Stimulated activated memory B cell treated with anti-CD40 and anti-IgM and Interleukin-4, amounts not matched to agents 10 μg/mL and 1 μg/mL and 100 μg/mL, for 72 hours (primary cell): ENCODE data around the gene CFAP45.
"Not testable (repeated sequence)": the region's sequence is repeated elsewhere in the genome, so short reads cannot be mapped to it uniquely, and the experiment has no call there.

Experiments
- ATAC-seq: fragments of 150-1000 bp; cut with Tn5 transposase; 2 replicates; pipeline ENCODE4 v1.10.0; 2021
- H3K27ac Mint-ChIP-seq: one replicate; pipeline ENCODE4 v1.8.0; 2022; ENCODE audit warnings: mild to moderate bottlenecking, mixed read lengths
- H3K27me3 Mint-ChIP-seq: one replicate; pipeline ENCODE4 v1.8.0; 2022; ENCODE audit warnings: mixed read lengths
- H3K36me3 Mint-ChIP-seq: one replicate; pipeline ENCODE4 v1.8.0; 2022; ENCODE audit warnings: mixed read lengths
- H3K4me1 Mint-ChIP-seq: one replicate; pipeline ENCODE4 v1.8.0; 2022; ENCODE audit warnings: mixed read lengths
- H3K4me3 Mint-ChIP-seq: one replicate; pipeline ENCODE4 v1.8.0; 2022; ENCODE audit warnings: mild to moderate bottlenecking, moderate library complexity, mixed read lengths
- H3K9me3 Mint-ChIP-seq: one replicate; pipeline ENCODE4 v1.8.0; 2022; ENCODE audit warnings: mixed read lengths

Gene CFAP45

DNA sequence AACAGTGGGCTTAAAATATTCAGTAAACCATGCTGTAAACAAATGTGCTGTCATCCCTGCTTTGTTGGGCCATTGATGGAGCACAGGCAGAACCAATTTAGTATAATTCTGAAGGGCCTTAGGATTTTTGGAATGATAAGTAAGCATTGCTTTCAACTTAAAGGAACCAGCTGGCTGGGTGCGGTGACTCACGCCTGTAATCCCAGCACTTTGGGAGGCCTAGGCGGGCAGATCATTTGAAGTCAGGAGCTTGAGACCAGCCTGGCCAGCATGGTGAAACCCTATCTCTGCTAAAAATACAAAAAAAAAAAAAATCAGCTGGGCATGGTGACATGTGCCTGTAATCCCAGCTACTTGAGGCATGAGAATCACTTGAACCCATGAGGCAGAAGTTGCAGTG lies 4.1 kb upstream of the CFAP45 start:
- H3K27me3 Mint-ChIP-seq, H3K27ac Mint-ChIP-seq, H3K36me3 Mint-ChIP-seq, H3K4me3 Mint-ChIP-seq, H3K9me3 Mint-ChIP-seq, ATAC-seq: not testable (repeated sequence)
- peaks cover 14% of the 10 kb centered on the region for H3K4me1 Mint-ChIP-seq

DNA sequence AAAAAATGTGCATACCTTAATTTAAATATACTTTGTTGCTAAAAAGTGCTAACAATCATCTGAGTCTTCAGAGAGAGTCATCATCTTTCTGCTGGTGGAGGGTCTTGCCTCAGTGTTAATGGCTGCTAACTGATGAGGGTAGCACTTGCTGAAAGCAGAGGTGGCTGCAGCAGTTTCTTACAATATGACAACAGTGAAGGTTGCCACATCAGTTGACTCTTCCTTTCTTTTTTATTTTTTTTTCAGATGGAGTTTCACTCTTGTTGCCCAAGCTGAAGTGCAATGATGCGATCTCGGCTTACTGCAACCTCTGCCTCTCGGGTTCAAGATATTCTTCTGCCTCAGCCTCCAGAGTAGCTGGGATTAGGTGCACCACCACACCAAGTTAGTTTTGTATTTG lies 2.6 kb upstream of the CFAP45 start:
- no peak overlapping the region for H3K4me3 Mint-ChIP-seq
- H3K27ac Mint-ChIP-seq, result no peak overlapping the region
- H3K36me3 Mint-ChIP-seq, result no peaks in the 10 kb centered on the region
- H3K27me3 Mint-ChIP-seq, result no peaks in the 10 kb centered on the region
- ATAC-seq, result no peak
- H3K9me3 Mint-ChIP-seq, result no peaks in the 10 kb centered on the region
- peaks cover 24% of the 10 kb centered on the region for H3K4me1 Mint-ChIP-seq

DNA sequence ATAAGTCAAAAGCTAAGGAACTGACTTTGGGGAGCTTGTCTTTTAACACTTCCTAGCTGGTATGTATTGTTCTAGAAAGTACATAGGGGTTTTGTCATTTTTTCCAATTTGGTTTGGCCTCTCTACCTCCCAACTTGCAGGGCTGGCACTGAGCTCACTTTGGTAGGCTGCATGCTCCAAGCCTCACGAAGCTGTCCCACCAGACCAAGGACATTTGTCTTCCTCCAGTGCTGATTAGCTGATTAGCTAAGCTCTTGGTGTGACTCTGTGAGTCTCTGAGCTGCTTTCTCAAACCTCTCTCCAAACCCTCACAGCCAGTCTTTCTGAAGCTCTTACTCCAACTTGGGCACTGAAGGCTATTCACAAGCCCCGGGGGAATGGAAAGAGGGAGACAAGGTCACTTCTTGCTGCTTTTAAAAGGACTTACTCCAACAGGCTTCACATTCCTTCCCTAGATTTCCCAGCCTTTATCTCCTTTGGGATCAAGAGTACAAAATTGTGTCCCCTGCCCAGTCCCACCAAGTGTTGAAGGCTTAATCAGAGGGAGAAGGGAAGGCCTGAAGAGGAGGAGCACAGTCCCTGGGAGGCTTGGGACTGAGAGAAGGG lies 893 bp upstream of the CFAP45 start:
- Mint-ChIP-seq H3K4me3 (no peak overlapping the region), H3K27me3 (peaks cover 3% of the 10 kb centered on the region), H3K27ac (no peak overlapping the region), H3K36me3 (no peaks in the 10 kb centered on the region), H3K9me3 (no peaks in the 10 kb centered on the region), H3K4me1 (peaks cover 24% of the 10 kb centered on the region)
- ATAC-seq, result no peak

DNA sequence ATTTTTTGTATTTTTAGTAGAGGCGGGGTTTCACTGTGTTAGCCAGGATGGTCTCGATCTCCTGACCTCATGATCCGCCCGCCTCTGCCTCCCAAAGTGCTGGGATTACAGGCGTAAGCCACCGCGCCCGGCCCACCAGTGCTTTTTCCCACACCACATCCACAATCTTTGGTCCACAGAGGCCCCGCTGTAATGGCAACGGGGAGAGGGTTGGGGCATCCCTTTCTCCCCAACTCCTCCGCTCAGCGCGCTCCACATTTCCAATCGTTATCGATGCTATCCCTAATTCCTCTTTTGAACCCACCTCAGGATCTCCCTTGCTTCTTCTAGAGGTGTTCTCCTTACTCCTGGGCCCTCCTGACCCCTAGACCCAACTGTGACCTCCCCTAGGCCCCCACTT lies 331 bp downstream of the CFAP45 start:
- H3K36me3 Mint-ChIP-seq, ATAC-seq, H3K4me3 Mint-ChIP-seq, H3K27me3 Mint-ChIP-seq, H3K27ac Mint-ChIP-seq, H3K9me3 Mint-ChIP-seq: not testable (repeated sequence)
- peaks cover 24% of the 10 kb centered on the region for H3K4me1 Mint-ChIP-seq

DNA sequence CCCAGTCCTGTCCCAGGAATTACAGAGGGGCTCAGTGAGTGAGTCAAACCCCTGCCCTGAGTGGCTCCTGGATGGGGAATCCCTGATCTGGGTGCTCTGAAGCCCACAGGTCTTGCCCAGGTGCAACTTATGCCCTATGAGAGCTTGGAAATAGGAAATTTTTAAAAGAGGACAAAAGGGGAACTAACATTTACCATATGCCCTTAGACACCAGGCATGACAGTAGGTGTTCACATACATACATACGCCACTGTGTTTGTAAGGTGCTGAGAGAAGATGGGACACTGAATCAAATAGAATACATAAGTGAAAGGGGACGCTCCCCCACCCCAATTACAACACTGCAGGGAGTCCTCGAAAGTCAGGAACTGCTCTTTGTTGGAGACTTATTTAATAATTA lies 1.4 kb downstream of the CFAP45 start:
- H3K27ac Mint-ChIP-seq, result peak overlapping the region; percentile 8
- H3K4me1 Mint-ChIP-seq, result peaks cover 24% of the 10 kb centered on the region

DNA sequence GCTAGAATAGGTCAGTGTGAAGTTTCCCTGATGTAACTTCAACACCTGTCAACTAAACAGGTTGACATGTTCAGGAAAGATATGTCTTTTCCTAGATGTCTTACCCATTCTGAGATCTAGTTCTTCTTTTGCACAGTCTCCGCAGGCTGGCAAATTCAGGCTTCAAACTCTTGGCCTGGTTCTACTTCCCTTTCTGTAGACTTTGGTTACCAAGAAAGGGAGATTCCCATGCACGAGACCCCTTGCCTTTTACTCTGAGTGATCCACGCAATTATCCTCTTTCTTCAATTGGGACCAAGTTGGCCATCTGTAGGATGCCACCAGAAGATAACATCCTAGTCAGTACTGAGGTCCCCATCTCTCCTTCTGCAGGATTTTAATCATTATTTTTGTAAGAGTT lies 2.0 kb downstream of the CFAP45 start:
- peak; percentile 20 for ATAC-seq
- H3K4me3 Mint-ChIP-seq, result no peak overlapping the region

More for the DNA sequence above, 1.4 kb downstream of the CFAP45 start:
- Mint-ChIP-seq H3K27me3 (peaks cover 5% of the 10 kb centered on the region), H3K36me3 (no peaks in the 10 kb centered on the region), H3K9me3 (no peaks in the 10 kb centered on the region), H3K4me3 (no peak overlapping the region)
- peak; percentile 67 for ATAC-seq

DNA sequence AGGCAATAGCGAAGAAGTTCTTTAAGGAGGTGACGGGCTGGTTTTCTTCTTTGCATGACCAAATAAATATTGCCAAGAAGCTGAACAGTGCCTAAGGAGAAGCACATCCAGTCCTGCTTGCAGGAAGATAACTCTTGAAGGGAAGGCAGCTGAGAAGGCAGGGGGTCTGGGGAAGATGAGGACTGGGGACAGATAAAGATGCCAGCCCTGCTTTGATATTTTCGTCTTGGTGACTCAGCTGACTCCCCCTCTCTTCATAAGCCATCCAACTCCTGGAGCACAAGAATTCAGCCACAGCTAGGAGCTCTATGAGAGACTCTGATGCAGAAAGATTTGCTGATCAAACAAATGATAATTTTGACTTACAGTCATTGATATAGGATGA lies 3.4 kb downstream of the CFAP45 start:
- Mint-ChIP-seq H3K27ac (no peak overlapping the region), H3K4me3 (no peak overlapping the region), H3K27me3 (peaks cover 5% of the 10 kb centered on the region), H3K36me3 (no peaks in the 10 kb centered on the region), H3K4me1 (peaks cover 27% of the 10 kb centered on the region), H3K9me3 (no peaks in the 10 kb centered on the region)
- ATAC-seq, result no peak

More for the DNA sequence above, 2.0 kb downstream of the CFAP45 start:
- peaks cover 5% of the 10 kb centered on the region for H3K27me3 Mint-ChIP-seq
- no peaks in the 10 kb centered on the region for H3K36me3 Mint-ChIP-seq
- no peaks in the 10 kb centered on the region for H3K9me3 Mint-ChIP-seq
- peak overlapping the region; percentile 8 for H3K27ac Mint-ChIP-seq
- peaks cover 24% of the 10 kb centered on the region for H3K4me1 Mint-ChIP-seq

DNA sequence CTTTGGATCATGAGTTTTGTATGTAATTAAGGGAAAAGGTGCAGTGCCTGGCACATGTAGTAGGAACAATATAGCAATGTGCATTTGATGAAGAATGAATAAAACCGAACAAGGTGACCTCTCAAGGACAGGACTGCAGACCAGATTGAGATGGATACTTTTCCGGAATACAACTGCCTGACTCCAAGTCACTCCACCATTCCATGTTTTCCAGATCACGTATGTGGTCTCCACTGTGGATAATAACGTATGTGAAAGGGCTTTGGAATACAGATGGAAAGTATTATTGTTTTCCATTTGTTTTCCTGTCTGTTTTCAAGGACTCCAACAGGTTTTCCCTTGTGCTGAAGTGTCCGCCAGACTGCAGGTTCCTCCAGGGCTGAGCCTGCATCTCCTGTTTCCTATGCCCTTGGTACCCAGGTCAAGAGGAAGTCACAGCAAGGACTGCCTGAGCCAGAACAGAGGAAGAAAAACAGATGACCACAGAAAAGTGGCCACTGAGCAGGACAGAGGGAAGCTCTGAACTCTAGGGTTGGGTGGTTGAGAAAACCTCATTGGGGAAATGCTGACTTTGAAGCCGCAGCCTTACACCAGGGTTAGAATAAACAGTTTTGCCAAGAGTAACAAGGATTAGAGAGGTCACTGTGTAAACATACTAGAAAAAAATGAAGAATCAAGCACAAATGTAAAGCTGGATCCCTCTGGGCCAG lies 4.0 kb downstream of the CFAP45 start:
- no peak for ATAC-seq
- H3K4me3 Mint-ChIP-seq, result no peak overlapping the region
- H3K36me3 Mint-ChIP-seq, result no peaks in the 10 kb centered on the region
- H3K27ac Mint-ChIP-seq, result no peak overlapping the region
- H3K9me3 Mint-ChIP-seq, result no peaks in the 10 kb centered on the region
- H3K4me1 Mint-ChIP-seq, result peaks cover 31% of the 10 kb centered on the region
- H3K27me3 Mint-ChIP-seq, result peaks cover 5% of the 10 kb centered on the region

DNA sequence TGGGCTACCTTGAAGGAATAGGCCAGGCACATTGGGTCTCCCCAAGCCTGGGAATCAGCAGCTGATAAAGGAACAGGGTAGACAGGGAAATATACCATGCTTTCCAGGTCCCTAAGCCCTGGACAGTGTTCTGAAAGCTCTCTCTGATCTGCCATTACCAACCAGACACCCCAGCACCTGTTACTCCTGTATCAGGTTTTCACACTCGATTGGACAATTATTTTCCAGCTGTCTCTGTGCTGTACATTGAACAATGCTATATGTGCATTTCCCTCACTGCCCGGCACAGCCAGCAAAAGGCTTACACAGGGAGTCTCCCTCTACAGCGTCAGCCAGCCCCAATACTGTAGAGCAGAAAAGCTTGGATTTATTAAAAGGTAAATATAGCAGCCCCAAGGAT lies 4.7 kb downstream of the CFAP45 start:
- Mint-ChIP-seq H3K27ac (no peak overlapping the region), H3K36me3 (no peaks in the 10 kb centered on the region), H3K27me3 (peaks cover 5% of the 10 kb centered on the region), H3K4me3 (no peak overlapping the region), H3K4me1 (peaks cover 29% of the 10 kb centered on the region), H3K9me3 (no peaks in the 10 kb centered on the region)
- ATAC-seq, result no peak

DNA sequence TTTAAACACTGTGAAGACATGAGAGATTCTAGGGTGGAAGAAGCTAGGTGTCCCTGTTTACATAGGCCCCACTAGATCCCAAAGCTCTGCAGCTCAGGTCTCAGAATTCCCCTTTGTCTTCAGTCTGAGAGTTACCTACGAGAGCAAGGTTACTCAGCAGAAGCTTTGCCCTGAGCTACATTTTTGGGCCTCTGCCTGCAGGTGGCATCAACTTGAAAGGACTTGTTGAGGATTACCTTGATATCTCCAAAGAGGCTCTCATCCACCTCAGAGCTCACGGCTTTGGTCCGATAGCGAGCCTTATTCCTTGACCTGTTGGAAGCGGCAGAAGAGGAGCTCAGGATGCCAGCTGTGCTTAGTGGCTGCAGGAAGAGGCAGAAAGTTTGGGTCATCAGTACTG lies 7.0 kb downstream of the CFAP45 start:
- Mint-ChIP-seq H3K27ac (peak overlapping the region; percentile 11), H3K27me3 (peaks cover 5% of the 10 kb centered on the region)

DNA sequence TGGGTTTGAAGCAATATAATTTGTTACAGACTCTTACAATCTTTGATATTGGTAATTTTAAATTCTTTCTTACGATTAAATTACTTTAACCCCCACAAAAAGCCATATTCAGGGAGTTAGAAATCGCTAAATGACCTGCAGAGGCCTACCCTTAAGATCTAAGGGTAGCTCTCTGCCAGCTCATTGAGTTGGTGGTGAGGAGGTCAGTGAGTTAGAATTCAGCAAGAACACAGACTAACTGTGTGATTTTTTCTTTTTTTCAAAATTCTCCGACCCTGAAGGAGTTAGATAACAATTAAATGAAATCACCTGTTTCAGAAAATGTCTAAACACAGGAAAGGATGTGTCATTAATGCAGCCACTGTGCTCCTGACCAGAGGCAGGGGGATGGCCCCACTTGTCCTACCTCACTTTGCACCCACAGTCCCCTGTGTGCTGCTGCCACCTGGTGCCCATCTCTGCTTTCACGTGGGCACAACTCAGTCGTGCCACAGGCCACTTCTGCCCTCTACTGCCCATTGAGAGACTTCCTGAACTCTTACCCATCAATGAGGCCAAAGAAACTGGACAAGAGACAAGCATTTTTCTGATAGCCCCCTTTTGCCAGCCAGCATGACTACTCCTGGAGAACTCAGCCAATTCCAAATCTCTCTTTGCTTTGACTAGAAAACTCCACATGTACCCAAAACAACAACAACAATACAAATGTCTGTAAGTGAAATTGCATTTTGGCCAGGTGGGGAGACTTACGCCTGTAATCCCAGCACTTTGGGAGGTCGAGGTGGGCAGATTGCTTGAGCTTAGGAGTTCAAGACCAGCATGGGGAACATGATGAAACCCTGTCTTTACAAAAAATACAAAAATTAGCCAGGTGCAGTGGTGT lies 8.4 kb downstream of the CFAP45 start:
- peaks cover 23% of the 10 kb centered on the region for H3K4me1 Mint-ChIP-seq
- no peaks in the 10 kb centered on the region for H3K36me3 Mint-ChIP-seq
- H3K27me3 Mint-ChIP-seq, result peaks cover 5% of the 10 kb centered on the region
- no peaks in the 10 kb centered on the region for H3K9me3 Mint-ChIP-seq
- no peak overlapping the region for H3K4me3 Mint-ChIP-seq
- H3K27ac Mint-ChIP-seq, result peak overlapping the region; percentile 36
- ATAC-seq, result peak; percentile 84

More for the DNA sequence above, 7.0 kb downstream of the CFAP45 start:
- Mint-ChIP-seq H3K9me3 (no peaks in the 10 kb centered on the region), H3K4me3 (no peak overlapping the region), H3K4me1 (peaks cover 23% of the 10 kb centered on the region), H3K36me3 (no peaks in the 10 kb centered on the region)
- ATAC-seq, result no peak

DNA sequence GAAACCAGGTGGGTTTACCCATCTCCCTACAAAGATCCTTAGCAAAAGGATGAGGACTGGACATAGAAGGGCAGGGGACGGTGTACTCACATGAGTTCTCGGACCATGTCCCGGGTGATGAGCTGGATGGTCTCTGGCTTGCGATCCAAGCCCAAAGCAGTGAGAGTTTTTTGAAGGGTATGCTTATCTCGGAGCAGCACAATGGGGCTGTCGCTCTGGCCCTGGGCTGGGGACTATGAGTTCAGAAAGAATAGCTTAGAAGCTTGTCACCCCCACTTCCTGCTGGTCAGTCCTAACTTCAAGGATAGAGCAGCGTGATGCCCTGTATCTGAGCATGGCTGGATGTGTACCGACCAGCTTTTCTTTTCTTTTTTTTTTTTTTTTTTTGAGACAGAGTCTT lies 9.6 kb downstream of the CFAP45 start:
- H3K27ac Mint-ChIP-seq, result peak overlapping the region; percentile 7
- no peak for ATAC-seq

DNA sequence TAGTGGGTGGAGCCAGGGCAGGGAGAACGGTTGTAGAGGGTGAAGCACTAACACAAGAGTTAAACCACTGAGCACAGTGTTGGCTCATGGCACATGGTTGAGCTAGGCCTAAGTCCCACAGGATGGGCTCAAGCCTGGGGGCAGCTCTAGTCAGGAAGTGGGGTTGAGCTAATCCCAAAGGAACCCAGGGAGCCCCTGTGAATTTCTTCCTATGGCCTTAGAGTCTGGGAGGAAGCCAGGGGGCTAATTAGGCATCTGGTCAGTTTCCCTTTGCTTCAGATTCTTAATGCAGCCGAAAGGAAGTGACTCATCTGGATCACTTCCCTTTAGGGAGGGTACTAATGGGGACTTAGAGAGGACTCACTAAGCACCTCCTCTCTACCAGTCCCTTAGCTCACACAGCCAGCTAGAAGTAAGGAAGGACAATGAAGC lies 10.1 kb downstream of the CFAP45 start:
- ATAC-seq, result peak; percentile 92

More for the DNA sequence above, 9.6 kb downstream of the CFAP45 start:
- Mint-ChIP-seq H3K36me3 (no peaks in the 10 kb centered on the region), H3K4me1 (peaks cover 23% of the 10 kb centered on the region), H3K27me3 (no peaks in the 10 kb centered on the region), H3K4me3 (no peak overlapping the region), H3K9me3 (no peaks in the 10 kb centered on the region)

DNA sequence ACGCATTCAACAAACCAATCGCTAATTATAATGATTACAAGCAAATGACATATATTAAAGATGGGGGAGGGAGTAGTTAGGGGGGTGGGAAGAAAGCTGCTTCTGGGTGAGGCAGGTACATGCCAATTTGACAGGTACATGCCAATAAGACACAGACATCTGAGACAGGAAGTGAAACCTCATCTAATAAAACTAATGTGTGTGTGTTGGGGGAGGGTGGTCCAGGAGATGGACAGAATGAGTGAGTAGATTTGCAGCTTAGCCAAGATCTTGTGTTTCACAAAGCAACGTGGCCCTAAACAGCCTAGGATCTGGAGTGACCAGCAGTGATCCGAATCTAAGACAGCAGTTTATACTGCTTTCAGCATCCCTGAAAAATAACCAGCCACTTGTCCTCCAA lies 10.8 kb downstream of the CFAP45 start:
- H3K36me3 Mint-ChIP-seq, result peaks cover 5% of the 10 kb centered on the region
- peak overlapping the region; percentile 7 for H3K27ac Mint-ChIP-seq
- peak; percentile 54 for ATAC-seq
- H3K9me3 Mint-ChIP-seq, result no peaks in the 10 kb centered on the region
- H3K4me3 Mint-ChIP-seq, result no peak overlapping the region
- no peaks in the 10 kb centered on the region for H3K27me3 Mint-ChIP-seq
- H3K4me1 Mint-ChIP-seq, result peaks cover 23% of the 10 kb centered on the region

More for the DNA sequence above, 10.1 kb downstream of the CFAP45 start:
- Mint-ChIP-seq H3K27me3 (no peaks in the 10 kb centered on the region), H3K36me3 (no peaks in the 10 kb centered on the region), H3K4me1 (peaks cover 23% of the 10 kb centered on the region), H3K9me3 (no peaks in the 10 kb centered on the region), H3K4me3 (no peak overlapping the region), H3K27ac (peak overlapping the region; percentile 7)

DNA sequence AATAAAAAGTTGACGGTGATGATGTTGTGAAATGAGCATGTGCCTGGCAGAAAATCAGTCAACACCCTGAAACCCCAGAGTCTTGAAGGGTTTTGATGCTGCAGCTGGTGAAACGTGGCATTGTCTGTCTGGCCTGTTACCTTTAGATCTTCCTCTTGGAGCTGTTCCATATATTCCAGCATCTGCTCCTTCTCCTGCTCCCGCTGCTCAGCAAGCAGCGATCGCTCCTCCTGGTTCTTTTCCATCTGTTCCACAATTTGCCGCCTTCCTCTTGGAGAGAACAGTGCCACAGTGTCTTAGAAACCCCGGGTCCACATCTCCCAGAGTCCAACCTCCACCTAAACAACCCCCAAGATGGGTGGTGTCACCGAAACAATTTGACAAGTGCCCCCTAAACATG lies 15.7 kb downstream of the CFAP45 start:
- Mint-ChIP-seq H3K27ac (no peak overlapping the region), H3K4me1 (peaks cover 4% of the 10 kb centered on the region), H3K36me3 (peaks cover 6% of the 10 kb centered on the region), H3K9me3 (no peaks in the 10 kb centered on the region), H3K4me3 (no peak overlapping the region), H3K27me3 (no peaks in the 10 kb centered on the region)
- no peak for ATAC-seq
